HEK293 (cell line): ENCODE measurements around the gene ATF7IP2.

ENCODE experiments used
- CTCF ChIA-PET: fragments of 350-600 bp; formaldehyde crosslinking; extraction: SDS; loops from one replicate; lab custom pipeline; 2021; ENCODE audit warnings: antibody characterized with exemption; lab: Yijun Ruan, JAX
- POLR2A ChIA-PET: fragments of 300-600 bp; formaldehyde crosslinking; extraction: SDS; loops from one replicate; lab custom pipeline; 2020; ENCODE audit warnings: antibody characterized with exemption, inconsistent platforms; lab: Yijun Ruan, JAX
- H3K27ac ChIP-seq: fragments of 200-500 bp; sonication (Bioruptor generic); 2 replicates; pipeline ENCODE4 v1.5.1; 2014; ENCODE audit warnings: low read depth, low read length, control low read depth, inconsistent platforms; ENCODE audit errors: extremely low read depth
- H3K36me3 ChIP-seq, 2 experiments: fragments of 200-500 bp in 1 of 2; sonication (Bioruptor generic) in 1 of 2; 1 replicate in 1 of 2; 2 replicates in 1 of 2; pipeline ENCODE4 v1.5.1; 2014 to 2017; ENCODE audit warnings: inconsistent platforms in 2 of 2, low read length in 2 of 2; ENCODE audit not compliant: control insufficient read depth in 2 of 2, insufficient read depth in 1 of 2
- H3K4me1 ChIP-seq: fragments of 200-500 bp; sonication (Bioruptor generic); 2 replicates; pipeline ENCODE4 v1.5.1; 2014; ENCODE audit warnings: mild to moderate bottlenecking, low read length, inconsistent platforms; ENCODE audit not compliant: control insufficient read depth, insufficient read depth
- H3K4me3 ChIP-seq: 2 replicates; pipeline ENCODE4 v1.5.1; 2011; ENCODE audit warnings: low read depth, mild to moderate bottlenecking, control low read depth, low read length, moderate library complexity
- H3K9me3 ChIP-seq: fragments of 200-500 bp; sonication (Bioruptor generic); 2 replicates; pipeline ENCODE4 v1.5.1; 2014; ENCODE audit warnings: low read depth, low read length, inconsistent platforms; ENCODE audit not compliant: control insufficient read depth, insufficient read depth
- HOXA7 ChIP-seq: sonication (generic); formaldehyde crosslinking; IDR thresholded peaks from 2 replicates; pipeline ENCODE4 v1.8.1; 2022; ENCODE audit warnings: missing genetic modification reagents, borderline replicate concordance
- KLF7 ChIP-seq: fragments of 450-650 bp; formaldehyde crosslinking; IDR thresholded peaks from 2 replicates; pipeline ENCODE4 v1.5.1; 2016; ENCODE audit warnings: missing biosample characterization, missing genetic modification characterization, borderline replicate concordance
- TSHZ1 ChIP-seq: fragments of 450-650 bp; formaldehyde crosslinking; IDR thresholded peaks from 2 replicates; pipeline ENCODE4 v1.5.1; 2016; ENCODE audit warnings: missing biosample characterization, missing genetic modification characterization, borderline replicate concordance
- ZBTB26 ChIP-seq: fragments of 450-650 bp; formaldehyde crosslinking; optimal IDR thresholded peaks from 2 replicates; pipeline ENCODE3; 2016; ENCODE audit warnings: missing biosample characterization, mild to moderate bottlenecking, missing genetic modification characterization
- ZBTB7A ChIP-seq: fragments of 450-650 bp; formaldehyde crosslinking; IDR thresholded peaks from 2 replicates; pipeline ENCODE4 v1.5.1; 2016; ENCODE audit warnings: low read depth, missing biosample characterization, missing genetic modification characterization
- ZNF112 ChIP-seq: fragments of 450-650 bp; formaldehyde crosslinking; IDR thresholded peaks from 2 replicates; pipeline ENCODE4 v1.5.0; 2017; ENCODE audit warnings: missing biosample characterization, missing genetic modification characterization
- ZNF132 ChIP-seq: fragments of 450-650 bp; formaldehyde crosslinking; IDR thresholded peaks from 2 replicates; pipeline ENCODE4 v1.5.1; 2017; ENCODE audit warnings: missing biosample characterization, missing genetic modification characterization, borderline replicate concordance
- ZNF133 ChIP-seq: fragments of 450-650 bp; formaldehyde crosslinking; IDR thresholded peaks from 2 replicates; pipeline ENCODE4 v1.5.1; 2016; ENCODE audit warnings: missing biosample characterization, missing genetic modification characterization
- ZNF138 ChIP-seq: fragments of 450-650 bp; formaldehyde crosslinking; IDR thresholded peaks from 2 replicates; pipeline ENCODE4 v1.5.1; 2016; ENCODE audit warnings: missing biosample characterization, missing genetic modification characterization, borderline replicate concordance
- ZNF214 ChIP-seq: fragments of 450-650 bp; formaldehyde crosslinking; IDR thresholded peaks from 2 replicates; pipeline ENCODE4 v1.5.1; 2017; ENCODE audit warnings: missing biosample characterization, mild to moderate bottlenecking, missing genetic modification characterization, borderline replicate concordance
- ZNF292 ChIP-seq: fragments of 450-650 bp; formaldehyde crosslinking; IDR thresholded peaks from 2 replicates; pipeline ENCODE4 v1.5.1; 2016; ENCODE audit warnings: low read depth, missing biosample characterization, missing genetic modification characterization, borderline replicate concordance
- ZNF350 ChIP-seq: fragments of 450-650 bp; formaldehyde crosslinking; IDR thresholded peaks from 2 replicates; pipeline ENCODE4 v1.5.0; 2017; ENCODE audit warnings: missing biosample characterization, mild to moderate bottlenecking, missing genetic modification characterization
- ZNF398 ChIP-seq: fragments of 450-650 bp; formaldehyde crosslinking; IDR thresholded peaks from 2 replicates; pipeline ENCODE4 v1.5.1; 2017; ENCODE audit warnings: missing biosample characterization, missing genetic modification characterization
- ZNF48 ChIP-seq: fragments of 450-650 bp; formaldehyde crosslinking; IDR thresholded peaks from 2 replicates; pipeline ENCODE4 v1.5.1; 2016; ENCODE audit warnings: missing biosample characterization, missing genetic modification characterization
- ZNF501 ChIP-seq: fragments of 450-650 bp; formaldehyde crosslinking; IDR thresholded peaks from 2 replicates; pipeline ENCODE4 v1.5.1; 2016; ENCODE audit warnings: missing biosample characterization, missing genetic modification characterization
- ZNF529 ChIP-seq: fragments of 450-650 bp; formaldehyde crosslinking; IDR thresholded peaks from 2 replicates; pipeline ENCODE4 v1.5.1; 2017; ENCODE audit warnings: missing genetic modification characterization, missing biosample characterization; ENCODE audit not compliant: insufficient replicate concordance
- ZNF596 ChIP-seq: fragments of 450-650 bp; IDR thresholded peaks from 2 replicates; pipeline ENCODE4 v1.5.0; 2018; ENCODE audit warnings: missing biosample characterization, mild to moderate bottlenecking, missing genetic modification characterization, moderate library complexity
- ZNF629 ChIP-seq: fragments of 450-650 bp; formaldehyde crosslinking; IDR thresholded peaks from 2 replicates; pipeline ENCODE4 v1.5.1; 2017; ENCODE audit warnings: missing biosample characterization, missing genetic modification characterization
- ZSCAN16 ChIP-seq: fragments of 450-650 bp; formaldehyde crosslinking; IDR thresholded peaks from 2 replicates; pipeline ENCODE4 v1.5.1; 2016; ENCODE audit warnings: missing biosample characterization, missing genetic modification characterization
- ZSCAN30 ChIP-seq: fragments of 450-650 bp; IDR thresholded peaks from 2 replicates; pipeline ENCODE4 v1.5.1; 2018; ENCODE audit warnings: missing biosample characterization, mild to moderate bottlenecking, missing genetic modification characterization, moderate library complexity

Gene ATF7IP2

GRCh38 chr16:10509534-10510025 is 123.7 kb downstream of the ATF7IP2 start (continued):
- TF ChIP-seq ZBTB7A (tag by site-specific recombination) (no peak), ZSCAN16 (no peak), ZNF133 (tag by site-specific recombination) (no peak), KLF7 (tag by site-specific recombination) (no peak), ZNF214 (tag by site-specific recombination) (no peak)

- H3K27ac ChIP-seq = no peak overlapping the region
- no peaks in the 10 kb centered on the region for H3K4me1 ChIP-seq
- ChIA-PET CTCF (interaction anchor here (0.6 to 2.5 kb wide), 12 partner anchors 75 to 328 kb away, joined by 3 to 26 read pairs (median 4); partner anchors contain the start of gene GRIN2A), POLR2A (no interaction called here)
- no peaks in the 10 kb centered on the region for H3K36me3 ChIP-seq
- TF ChIP-seq ZNF48 (tag by site-specific recombination) = no peak
- no peak for TF ChIP-seq TSHZ1 (tag by site-specific recombination)
- peak; percentile 78 for TF ChIP-seq ZNF398
- H3K9me3 ChIP-seq = no peaks in the 10 kb centered on the region
- no peak overlapping the region for H3K4me3 ChIP-seq
These were observed 124.4 kb downstream of the ATF7IP2 start for GRCh38 chr16:10510279-10510678.

- Histone ChIP-seq H3K4me1 (no peaks in the 10 kb centered on the region), H3K36me3 (no peaks in the 10 kb centered on the region), H3K9me3 (no peaks in the 10 kb centered on the region), H3K4me3 (no peak overlapping the region), H3K27ac (no peak overlapping the region)
- ChIA-PET POLR2A (no interaction called here), CTCF (interaction anchor here (0.8 to 1.4 kb wide), 3 partner anchors 224 to 411 kb away, joined by 3 to 5 read pairs (median 4); no protein-coding TSS in a partner anchor)
- TF ChIP-seq ZNF112 (no peak), ZNF629 (tag by site-specific recombination) (no peak), ZNF350 (tag by site-specific recombination) (no peak), ZBTB26 (tag by site-specific recombination) (no peak), ZNF529 (tag by site-specific recombination) (no peak), ZNF292 (tag by site-specific recombination) (no peak), ZNF501 (tag by site-specific recombination) (no peak), ZNF132 (tag by site-specific recombination) (no peak), ZSCAN30 (no peak), ZNF138 (tag by site-specific recombination) (no peak), HOXA7 (no peak), ZNF596 (tag by site-specific recombination) (no peak)
- TF ChIP-seq, all 188 proteins: peak for 0
These were observed 126.0 kb downstream of the ATF7IP2 start for GRCh38 chr16:10511829-10512228.
